PC-9 (cell line): Measurements from ENCODE around the gene EDARADD. TPM values are rescaled to one million over a fixed set of nuclear protein-coding genes. Genes with fewer than 3 reads are reported as not detected.

Experiments used
- BruUV-seq: library from RNA; stranded (reverse); fragments of 400-500 nt; replicated peaks from 2 replicates; lab custom pipeline; 2021; lab: Mats Ljungman, UMichigan
- CTCF ChIA-PET: fragments of 300-600 bp; sonication (Branson Sonifier 250); formaldehyde crosslinking; loops from one replicate; lab custom pipeline; 2022; ENCODE audit warnings: antibody characterized with exemption; lab: Charles Lee
- POLR2A ChIA-PET: fragments of 300-600 bp; sonication (Branson Sonifier 250); formaldehyde crosslinking; loops from one replicate; lab custom pipeline; 2022; ENCODE audit warnings: antibody characterized with exemption; ENCODE audit not compliant: unreplicated experiment; lab: Charles Lee
- DNase-seq, 2 experiments: peaks; one replicate each; pipeline versions ENCODE4 v3.0.0 to v3.0.0-alpha.2; 2015 to 2022; ENCODE audit warnings: mixed read lengths in 1 of 2
- H2AFZ ChIP-seq: fragments of 200-600 bp; sonication (generic); 2 replicates; pipeline ENCODE4 v1.8.1; 2017; ENCODE audit warnings: antibody characterized with exemption
- H3F3A ChIP-seq: fragments of 200-600 bp; sonication (generic); 2 replicates; pipeline ENCODE4 v1.8.1; 2017; ENCODE audit warnings: antibody characterized with exemption, mild to moderate bottlenecking, low read depth; ENCODE audit not compliant: insufficient read depth
- H3K27ac ChIP-seq: fragments of 200-600 bp; sonication (generic); 2 replicates; pipeline ENCODE4 v1.6.1; 2016; ENCODE audit warnings: mixed run types
- H3K27me3 ChIP-seq: fragments of 200-600 bp; sonication (generic); 2 replicates; pipeline ENCODE4 v1.6.1; 2016; ENCODE audit warnings: low read depth, mixed run types; ENCODE audit not compliant: insufficient read depth
- H3K36me3 ChIP-seq: fragments of 200-600 bp; sonication (generic); 2 replicates; pipeline ENCODE4 v1.6.1; 2016; ENCODE audit warnings: low read depth, mixed run types
- H3K4me1 ChIP-seq: fragments of 200-600 bp; sonication (generic); replicated peaks from 2 replicates; pipeline ENCODE4 v1.6.1; 2016; ENCODE audit warnings: mixed run types; ENCODE audit not compliant: insufficient read depth
- H3K4me2 ChIP-seq: fragments of 200-600 bp; sonication (generic); 2 replicates; pipeline ENCODE4 v1.6.1; 2017; ENCODE audit warnings: mixed run types
- H3K4me3 ChIP-seq: fragments of 200-600 bp; sonication (generic); 2 replicates; pipeline ENCODE4 v1.6.1; 2016; ENCODE audit warnings: mixed run types
- H3K79me2 ChIP-seq: fragments of 200-600 bp; sonication (generic); 2 replicates; pipeline ENCODE4 v1.6.1; 2017; ENCODE audit warnings: low read depth, mixed run types
- H3K9me2 ChIP-seq: fragments of 200-600 bp; sonication (generic); 2 replicates; pipeline ENCODE4 v1.8.1; 2017; ENCODE audit warnings: mild to moderate bottlenecking; ENCODE audit not compliant: insufficient read depth
- H3K9me3 ChIP-seq: fragments of 200-600 bp; sonication (generic); 2 replicates; pipeline ENCODE4 v1.8.1; 2016; ENCODE audit warnings: low read depth; ENCODE audit not compliant: insufficient read depth
- H4K20me1 ChIP-seq: fragments of 200-600 bp; sonication (generic); 2 replicates; pipeline ENCODE4 v1.8.1; 2017; ENCODE audit not compliant: insufficient read depth
- EZH2 ChIP-seq: fragments of 200-600 bp; sonication (generic); IDR thresholded peaks from 2 replicates; pipeline ENCODE4 v1.8.0; 2017; ENCODE audit warnings: antibody characterized with exemption, low read depth
- intact Hi-C: fragments of 100-400 bp; cut with micrococcal nuclease; formaldehyde crosslinking; loops from one replicate; pipeline ENCODE4 v1.10.0; 2022; ENCODE audit not compliant: unreplicated experiment
- total RNA-seq: library from RNA; stranded (reverse); gene quantifications from 2 replicates; pipeline ENCODE4 v1.2.3, GENCODE V29; 2021
- TF ChIP-seq, protein P1 (sequence below): fragments of 200-600 bp; sonication (generic); conservative IDR thresholded peaks from 2 replicates; pipeline ENCODE4 v1.6.1; 2017; ENCODE audit warnings: mixed run types, antibody characterized with exemption, mild to moderate bottlenecking, moderate library complexity

The EDARADD gene
- total RNA-seq, 1 experiment from 2014 or later = not detected

DNA sequence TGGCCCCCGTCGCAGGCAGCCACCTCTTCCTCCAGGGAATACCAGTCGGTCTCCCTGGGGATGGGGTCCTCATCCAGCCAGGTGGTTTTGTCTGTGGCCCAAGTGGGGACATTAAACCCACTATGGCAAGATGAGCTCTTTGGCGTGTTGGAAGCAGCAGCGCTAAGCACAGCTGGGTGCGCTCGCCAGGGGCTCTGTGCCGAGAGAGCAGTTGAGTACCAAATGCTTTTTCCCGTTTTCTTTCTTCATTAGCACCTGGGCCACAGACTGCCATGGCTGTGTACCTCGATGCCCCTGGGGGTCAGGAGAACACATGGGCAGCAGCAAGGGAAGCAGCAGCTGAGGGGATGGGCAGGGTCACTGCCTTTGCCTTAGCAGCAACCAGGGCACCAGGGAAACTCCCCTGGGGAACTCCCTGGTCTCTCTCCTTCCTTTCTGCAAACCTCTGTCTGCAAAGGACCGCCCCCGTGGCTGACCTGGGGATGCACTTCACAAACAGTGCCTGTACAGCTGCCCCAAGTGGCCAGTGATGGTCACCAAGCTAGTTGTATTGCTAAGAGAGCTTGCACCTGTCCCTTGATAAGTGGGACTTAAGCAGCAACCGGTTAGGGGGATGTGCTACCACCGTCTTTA is 31.1 kb downstream of the EDARADD start:
- Histone ChIP-seq H3K36me3 (no peaks in the 10 kb centered on the region), H3K9me2 (no peaks in the 10 kb centered on the region), H3K4me2 (no peak overlapping the region), H3K9me3 (peaks cover 3% of the 10 kb centered on the region; the same call in 1 of the 2 replicates), H3K4me3 (no peak overlapping the region), H3K27me3 (no peaks in the 10 kb centered on the region), H2AFZ (no peak overlapping the region), H4K20me1 (no peaks in the 10 kb centered on the region), H3K27ac (no peak overlapping the region), H3K4me1 (no peaks in the 10 kb centered on the region), H3K79me2 (no peaks in the 10 kb centered on the region), H3F3A (no peaks in the 10 kb centered on the region)
- intact Hi-C loops = no loop called here
- no peak for TF ChIP-seq EZH2
- TF ChIP-seq, protein P1, sequence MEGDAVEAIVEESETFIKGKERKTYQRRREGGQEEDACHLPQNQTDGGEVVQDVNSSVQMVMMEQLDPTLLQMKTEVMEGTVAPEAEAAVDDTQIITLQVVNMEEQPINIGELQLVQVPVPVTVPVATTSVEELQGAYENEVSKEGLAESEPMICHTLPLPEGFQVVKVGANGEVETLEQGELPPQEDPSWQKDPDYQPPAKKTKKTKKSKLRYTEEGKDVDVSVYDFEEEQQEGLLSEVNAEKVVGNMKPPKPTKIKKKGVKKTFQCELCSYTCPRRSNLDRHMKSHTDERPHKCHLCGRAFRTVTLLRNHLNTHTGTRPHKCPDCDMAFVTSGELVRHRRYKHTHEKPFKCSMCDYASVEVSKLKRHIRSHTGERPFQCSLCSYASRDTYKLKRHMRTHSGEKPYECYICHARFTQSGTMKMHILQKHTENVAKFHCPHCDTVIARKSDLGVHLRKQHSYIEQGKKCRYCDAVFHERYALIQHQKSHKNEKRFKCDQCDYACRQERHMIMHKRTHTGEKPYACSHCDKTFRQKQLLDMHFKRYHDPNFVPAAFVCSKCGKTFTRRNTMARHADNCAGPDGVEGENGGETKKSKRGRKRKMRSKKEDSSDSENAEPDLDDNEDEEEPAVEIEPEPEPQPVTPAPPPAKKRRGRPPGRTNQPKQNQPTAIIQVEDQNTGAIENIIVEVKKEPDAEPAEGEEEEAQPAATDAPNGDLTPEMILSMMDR = no peak
- ChIA-PET CTCF (no interaction called here), POLR2A (no interaction called here)
- no TSS peak for BruUV-seq
- no peak for DNase-seq

DNA sequence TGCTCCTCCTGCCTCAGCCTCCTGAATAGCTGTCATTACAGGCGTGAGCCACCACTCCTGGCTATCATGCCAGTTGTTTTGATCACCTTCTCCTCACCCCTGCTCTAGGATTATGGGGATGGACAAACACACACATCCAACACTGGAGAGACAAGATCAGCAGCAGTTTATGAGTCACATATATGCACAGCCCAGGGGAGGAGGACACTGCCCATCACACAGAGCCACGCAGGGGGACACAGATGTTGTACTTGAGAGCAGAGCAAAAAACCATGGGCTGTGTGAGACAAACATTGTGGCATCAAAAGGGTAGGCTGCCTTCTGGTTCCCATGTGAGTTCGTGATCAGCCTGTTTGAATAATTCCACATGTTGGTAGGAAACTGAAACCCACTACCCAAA is 32.1 kb downstream of the EDARADD start:
- no peak for TF ChIP-seq EZH2
- TF ChIP-seq, protein P1 = no peak
- Histone ChIP-seq H2AFZ (no peak overlapping the region), H3K27me3 (no peaks in the 10 kb centered on the region), H3K79me2 (no peaks in the 10 kb centered on the region), H4K20me1 (no peaks in the 10 kb centered on the region), H3K4me1 (no peaks in the 10 kb centered on the region), H3K36me3 (no peaks in the 10 kb centered on the region), H3F3A (no peaks in the 10 kb centered on the region), H3K9me3 (no peaks in the 10 kb centered on the region), H3K4me3 (no peak overlapping the region), H3K9me2 (no peaks in the 10 kb centered on the region), H3K4me2 (no peak overlapping the region), H3K27ac (no peak overlapping the region)
- DNase-seq = no peak
- intact Hi-C loops = no loop called here
- BruUV-seq = no TSS peak
- POLR2A ChIA-PET = no interaction called here
- CTCF ChIA-PET = no interaction called here

DNA sequence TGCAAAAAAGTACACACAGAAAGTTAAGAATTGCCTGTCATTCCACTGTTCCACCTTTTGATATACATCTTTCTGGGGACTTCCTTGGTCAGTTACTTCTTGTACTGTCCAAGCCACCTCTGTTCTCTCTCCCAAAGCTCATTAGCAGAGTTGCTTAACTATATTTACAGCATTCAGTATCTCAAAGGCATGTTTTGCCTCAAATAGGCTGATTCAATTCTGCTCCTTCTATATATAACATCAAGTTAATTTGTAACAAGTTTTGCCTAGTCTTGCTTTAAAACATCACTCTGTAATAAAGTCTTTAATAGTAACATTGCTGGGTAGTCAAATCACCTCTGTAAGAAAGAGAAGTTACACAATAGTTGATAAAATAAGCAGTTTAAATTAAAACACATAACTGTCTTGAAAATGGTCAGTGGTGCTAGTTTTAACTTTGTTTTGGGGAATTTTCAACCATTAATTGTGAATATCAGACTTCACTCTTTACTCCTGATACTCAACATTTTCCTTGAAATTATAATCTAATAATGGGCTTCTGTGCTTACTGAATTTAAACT is 35.7 kb downstream of the EDARADD start:
- ChIA-PET CTCF (no interaction called here), POLR2A (no interaction called here)
- H3F3A ChIP-seq = no peaks in the 10 kb centered on the region
- H3K79me2 ChIP-seq = no peaks in the 10 kb centered on the region
- no peaks in the 10 kb centered on the region for H3K4me1 ChIP-seq
- H4K20me1 ChIP-seq = no peaks in the 10 kb centered on the region
- intact Hi-C loops = no loop called here
- no peaks in the 10 kb centered on the region for H3K9me3 ChIP-seq
- no peak overlapping the region for H3K4me3 ChIP-seq
- no peaks in the 10 kb centered on the region for H3K9me2 ChIP-seq
- 0 out of 2 replicates have a peak, but pooled peaks cover 4% of the 10 kb centered on the region for H3K27me3 ChIP-seq
- no TSS peak for BruUV-seq
- H2AFZ ChIP-seq = no peak overlapping the region
- H3K4me2 ChIP-seq = no peak overlapping the region
- TF ChIP-seq, protein P1 = no peak
- TF ChIP-seq EZH2 = no peak
- H3K27ac ChIP-seq = no peak overlapping the region
- no peak for DNase-seq
- no peaks in the 10 kb centered on the region for H3K36me3 ChIP-seq
